GM12878 (cell line): ENCODE measurements around the gene RWDD4. TPM values are rescaled to one million over a fixed set of nuclear protein-coding genes. Genes with fewer than 3 reads are reported as not detected.

ENCODE experiments used
- ATAC-seq: fragments of 200-7000 bp; cut with Tn5 transposase; 3 replicates; pipeline ENCODE4 v1.9.1; 2020; ENCODE audit warnings: mild to moderate bottlenecking, moderate library complexity
- BruUV-seq: library from RNA; stranded (reverse); fragments of 400-500 nt; replicated peaks from 2 replicates; lab custom pipeline; 2021; lab: Mats Ljungman, UMichigan
- CTCF ChIA-PET: fragments of 300-600 bp; sonication (Branson Sonifier 250); formaldehyde crosslinking; extraction: SDS; loops from one replicate; lab custom pipeline; 2021; ENCODE audit warnings: inconsistent platforms; lab: Yijun Ruan, JAX
- POLR2A ChIA-PET: fragments of 350-600 bp; formaldehyde crosslinking; extraction: SDS; loops from one replicate; lab custom pipeline; 2021; ENCODE audit warnings: inconsistent platforms; lab: Charles Lee
- RAD21 ChIA-PET: fragments of 300-600 bp; sonication (Branson Sonifier 250); formaldehyde crosslinking; loops from one replicate; lab custom pipeline; 2023; ENCODE audit warnings: antibody characterized with exemption; ENCODE audit not compliant: unreplicated experiment; lab: Charles Lee
- SMC1A ChIA-PET: fragments of 300-600 bp; sonication (Branson Sonifier 250); formaldehyde crosslinking; loops from one replicate; lab custom pipeline; 2023; ENCODE audit not compliant: unreplicated experiment, uncharacterized antibody; lab: Charles Lee
- DNase-seq: peaks from one replicate; pipeline ENCODE4 v3.0.0-alpha.2; 2011; ENCODE audit warnings: low read depth, low spot score
- FAIRE-seq: peaks from 3 replicates; lab custom pipeline; 2011; peaks lifted over from hg19 to GRCh38; lab: Jason Lieb, UNC
- H2AFZ ChIP-seq: 2 replicates; pipeline ENCODE4 v1.6.0; 2011; ENCODE audit warnings: low read depth, low read length, control low read depth; ENCODE audit not compliant: control insufficient read depth
- H3K27ac ChIP-seq: 2 replicates; pipeline ENCODE4 v1.5.1; 2011; ENCODE audit warnings: control low read depth; ENCODE audit not compliant: control insufficient read depth, insufficient read depth
- H3K27me3 ChIP-seq, 2 experiments: replicated peaks in 1 of 2; 2 replicates each; pipeline versions ENCODE4 v1.6.0 to v1.6.1; 2011; ENCODE audit warnings: low read length in 1 of 2; ENCODE audit not compliant: control insufficient read depth in 2 of 2, insufficient read depth in 2 of 2
- H3K36me3 ChIP-seq, 2 experiments: 2 replicates each; pipeline ENCODE4 v1.5.1; 2011; ENCODE audit warnings: low read length in 1 of 2; ENCODE audit not compliant: control insufficient read depth in 2 of 2, insufficient read depth in 2 of 2
- H3K4me1 ChIP-seq: 2 replicates; pipeline ENCODE4 v1.6.1; 2011; ENCODE audit warnings: mild to moderate bottlenecking, low read length, moderate library complexity, mixed read lengths; ENCODE audit not compliant: control insufficient read depth, insufficient read depth
- H3K4me2 ChIP-seq: 2 replicates; pipeline ENCODE4 v1.6.0; 2011; ENCODE audit warnings: control low read depth; ENCODE audit not compliant: control insufficient read depth, insufficient read depth
- H3K4me3 ChIP-seq: fragments of 200-600 bp; sonication (generic); 2 replicates; pipeline ENCODE4 v1.5.1; 2016
- H3K79me2 ChIP-seq: 2 replicates; pipeline ENCODE4 v1.6.0; 2011; ENCODE audit warnings: low read length; ENCODE audit not compliant: control insufficient read depth, insufficient read depth
- H3K9ac ChIP-seq: 2 replicates; pipeline ENCODE4 v1.8.0; 2011; ENCODE audit warnings: low read length, control low read depth, mixed read lengths; ENCODE audit not compliant: control insufficient read depth, insufficient read depth
- H3K9me3 ChIP-seq: replicated peaks from 3 replicates; pipeline ENCODE4 v1.5.1; 2011; ENCODE audit warnings: mild to moderate bottlenecking, low read length; ENCODE audit not compliant: control insufficient read depth, insufficient read depth
- H4K20me1 ChIP-seq: 2 replicates; pipeline ENCODE4 v1.6.0; 2011; ENCODE audit not compliant: control insufficient read depth, insufficient read depth
- ATF7 ChIP-seq: fragments of 450-650 bp; IDR thresholded peaks from 2 replicates; pipeline ENCODE4 v1.6.1; 2016; ENCODE audit warnings: low read depth, mild to moderate bottlenecking
- BACH1 ChIP-seq: fragments of 450-650 bp; IDR thresholded peaks from 2 replicates; pipeline ENCODE4 v1.6.1; 2017; ENCODE audit warnings: mild to moderate bottlenecking, borderline replicate concordance
- BHLHE40 ChIP-seq, 2 experiments: fragments of 450-650 bp in 1 of 2; IDR thresholded peaks; 2 replicates each; pipeline ENCODE4 v1.6.1; 2011 to 2017; ENCODE audit warnings: low read depth in 2 of 2, borderline replicate concordance in 1 of 2, improper control_type of control experiment in 1 of 2, low read length in 1 of 2, mild to moderate bottlenecking in 1 of 2
- CBX5 ChIP-seq: sonication (generic); IDR thresholded peaks from 2 replicates; pipeline ENCODE4 v1.6.1; 2016; ENCODE audit warnings: low read depth, moderate library complexity, mild to moderate bottlenecking, inconsistent platforms
- CREM ChIP-seq: IDR thresholded peaks from 2 replicates; pipeline ENCODE4 v1.6.1; 2014; ENCODE audit warnings: antibody characterized with exemption, low read depth
- DPF2 ChIP-seq: fragments of 450-650 bp; IDR thresholded peaks from 2 replicates; pipeline ENCODE4 v1.6.1; 2017; ENCODE audit warnings: mild to moderate bottlenecking
- EED ChIP-seq: sonication (generic); IDR thresholded peaks from 2 replicates; pipeline ENCODE4 v1.6.1; 2016; ENCODE audit warnings: antibody characterized with exemption, low read depth
- EGR1 ChIP-seq, 2 experiments: IDR thresholded peaks; 1 replicate in 1 of 2; 2 replicates in 1 of 2; pipeline ENCODE4 v1.6.1; 2011 to 2012; ENCODE audit warnings: low read depth in 2 of 2, low read length in 2 of 2, borderline replicate concordance in 1 of 2, mild to moderate bottlenecking in 1 of 2, moderate library complexity in 1 of 2
- ESRRA ChIP-seq: IDR thresholded peaks from 2 replicates; pipeline ENCODE4 v1.6.1; 2012; ENCODE audit warnings: mild to moderate bottlenecking, low read length, improper control_type of control experiment
- IKZF2 ChIP-seq, 2 experiments: fragments of 450-650 bp; IDR thresholded peaks; 2 replicates each; pipeline ENCODE4 v1.6.1; 2017; ENCODE audit warnings: mild to moderate bottlenecking in 2 of 2, moderate library complexity in 2 of 2
- IRF4 ChIP-seq: IDR thresholded peaks from 2 replicates; pipeline ENCODE4 v1.6.1; 2011; ENCODE audit warnings: low read depth, low read length
- IRF5 ChIP-seq: fragments of 450-650 bp; IDR thresholded peaks from 2 replicates; pipeline ENCODE4 v1.6.1; 2017; ENCODE audit warnings: borderline replicate concordance
- JUND ChIP-seq: IDR thresholded peaks from 2 replicates; pipeline ENCODE4 v1.6.1; 2012; ENCODE audit warnings: low read depth, mild to moderate bottlenecking, low read length, improper control_type of control experiment, moderate library complexity
- NBN ChIP-seq: fragments of 450-650 bp; IDR thresholded peaks from 2 replicates; pipeline ENCODE4 v1.6.1; 2016
- NRF1 ChIP-seq: conservative IDR thresholded peaks from 2 replicates; pipeline ENCODE4 v1.6.1; 2011; ENCODE audit warnings: mild to moderate bottlenecking, low read depth, low read length, improper control_type of control experiment
- RUNX3 ChIP-seq: IDR thresholded peaks from 2 replicates; pipeline ENCODE4 v1.6.1; 2012; ENCODE audit warnings: low read length, inconsistent platforms
- SIX5 ChIP-seq: IDR thresholded peaks from 2 replicates; pipeline ENCODE4 v1.6.1; 2011; ENCODE audit warnings: mild to moderate bottlenecking, low read depth, low read length, moderate library complexity; ENCODE audit not compliant: severe bottlenecking
- SMAD5 ChIP-seq: IDR thresholded peaks from 2 replicates; pipeline ENCODE4 v1.6.1; 2016; ENCODE audit warnings: antibody characterized with exemption, low read depth
- SMC3 ChIP-seq: IDR thresholded peaks from 2 replicates; pipeline ENCODE4 v1.6.1; 2011; ENCODE audit warnings: low read length, improper control_type of control experiment, borderline replicate concordance
- SUPT20H ChIP-seq: IDR thresholded peaks from 2 replicates; pipeline ENCODE4 v1.6.1; 2011; ENCODE audit warnings: low read depth, mild to moderate bottlenecking, low read length, moderate library complexity, borderline replicate concordance; ENCODE audit not compliant: control insufficient read depth
- TARDBP ChIP-seq: IDR thresholded peaks from 2 replicates; pipeline ENCODE4 v1.6.1; 2016; ENCODE audit warnings: borderline replicate concordance
- ZBED1 ChIP-seq: IDR thresholded peaks from 2 replicates; pipeline ENCODE4 v1.6.1; 2016; ENCODE audit warnings: borderline replicate concordance
- WGBS: methylation state at CpG from one replicate; pipeline ENCODE4 v1.1.6; 2016; ENCODE audit warnings: low lambda C conversion rate; ENCODE audit not compliant: insufficient replicate concordance, insufficient coverage; ENCODE audit errors: missing lambda C conversion rate; 5-methylcytosine and 5-hydroxymethylcytosine counted together
- in situ Hi-C: fragments of 300-500 bp; cut with MboI; formaldehyde crosslinking; loops from 9 replicates; pipeline ENCODE4 v1.14.3; 2018; ENCODE audit warnings: mixed read lengths
- intact Hi-C: fragments of 100-400 bp; cut with micrococcal nuclease; formaldehyde crosslinking; loops from one replicate; pipeline ENCODE4 v1.14.2; 2022; ENCODE audit not compliant: unreplicated experiment
- polyA plus RNA-seq, 11 experiments: library from polyadenylated mRNA; depleted of rRNA in 4 of 11; unstranded in 6 of 11; stranded (reverse) in 5 of 11; fragments of >200 nt; fragmentation: Nextera tagmentation in 4 of 11; fragmentation: Illumina TruSeq in 1 of 11; extraction: Ambion mirVana in 4 of 11; extraction: Trizol in 1 of 11; gene quantifications; 1 replicate in 1 of 11; 2 replicates in 10 of 11; pipeline versions ENCODE4 v1.2.1 to v1.2.3, GENCODE V29; 2011 to 2016; ENCODE audit warnings: inconsistent platforms in 2 of 11, missing spikeins in 2 of 11, low read depth in 1 of 11
- total RNA-seq, 4 experiments: library from RNA; depleted of rRNA in 3 of 4; stranded (reverse); fragments of >200 nt in 3 of 4; fragmentation: Illumina TruSeq in 1 of 4; extraction: Trizol in 1 of 4; gene quantifications; 2 replicates each; pipeline versions ENCODE4 v1.2.1 to v1.2.3, GENCODE V29; 2013 to 2021
- TF ChIP-seq, protein P1 (sequence below): fragments of 150-350 bp; IDR thresholded peaks from 2 replicates; pipeline ENCODE4 v1.6.1; 2014; ENCODE audit warnings: mild to moderate bottlenecking, low read depth, low read length

RWDD4 gene
- total and polyA plus RNA-seq, 10 of the 15 experiments (the other 5 are each of a cell fraction or from before 2014, with no cell fraction given) = 11.2 to 37.8 (median 19.9) TPM

GRCh38 chr4:183659029-183659871, at the start of gene RWDD4, which contains the start of gene TRAPPC11 (continued):
- TF ChIP-seq IRF5 (no peak), NBN (peak; percentile 41; the same call in 1 of the 2 replicates), CBX5 (no peak), EGR1 (IDR thresholded peaks at IDR 0.05; ENCODE audit: borderline replicate concordance in 1 of 2, low read depth in 2 of 2, low read length in 2 of 2) (no peak), IRF4 (no peak), BACH1 (peak; percentile 66), ZBED1 (no peak), JUND (no peak), RUNX3 (0 out of 2 replicates have a peak, but pooled peaks have one; percentile 13), BHLHE40 (IDR thresholded peaks at IDR 0.05; ENCODE audit: borderline replicate concordance in 1 of 2, low read depth in 2 of 2, low read length in 1 of 2) (0 out of 4 replicates have a peak, but pooled peaks of 1 of the 2 experiments have one; percentile 1), ESRRA (no peak), SMAD5 (no peak)

GRCh38 chr4:183702492-183702891, 43.5 kb upstream of the RWDD4 start:
- Histone ChIP-seq H3K36me3 (peaks cover 6 to 25% of the 10 kb centered on the region in 2 experiments), H3K79me2 (no peaks in the 10 kb centered on the region), H3K4me2 (no peak overlapping the region), H4K20me1 (no peaks in the 10 kb centered on the region), H3K27ac (no peak overlapping the region), H3K4me3 (no peak overlapping the region), H2AFZ (no peak overlapping the region), H3K27me3 (no peaks in the 10 kb centered on the region), H3K9me3 (no peaks in the 10 kb centered on the region), H3K9ac (no peak overlapping the region), H3K4me1 (no peaks in the 10 kb centered on the region)
- in situ Hi-C loops = no loop called here
- no peak for ATAC-seq
- no TSS peak for BruUV-seq
- FAIRE-seq = no peak
- ChIA-PET RAD21 (no interaction called here), POLR2A (no interaction called here), CTCF (no interaction called here), SMC1A (interaction anchor here (2.0 kb wide), 1 partner anchor 11 kb away, joined by 7 read pairs; no protein-coding TSS in a partner anchor)
- intact Hi-C loops = no loop called here
- WGBS = 86% methylated on average over 1 of the region's 1 CpG
- no peak for DNase-seq
- TF ChIP-seq ATF7 (no peak), IKZF2 (IDR thresholded peaks at IDR 0.05) (no peak), CREM (no peak), BHLHE40 (IDR thresholded peaks at IDR 0.05; ENCODE audit: borderline replicate concordance in 1 of 2, low read depth in 2 of 2, low read length in 1 of 2) (no peak), NRF1 (no peak), TARDBP (no peak), RUNX3 (no peak), SIX5 (no peak), SUPT20H (no peak), DPF2 (no peak), EED (no peak), SMC3 (no peak)
- TF ChIP-seq, protein P1, sequence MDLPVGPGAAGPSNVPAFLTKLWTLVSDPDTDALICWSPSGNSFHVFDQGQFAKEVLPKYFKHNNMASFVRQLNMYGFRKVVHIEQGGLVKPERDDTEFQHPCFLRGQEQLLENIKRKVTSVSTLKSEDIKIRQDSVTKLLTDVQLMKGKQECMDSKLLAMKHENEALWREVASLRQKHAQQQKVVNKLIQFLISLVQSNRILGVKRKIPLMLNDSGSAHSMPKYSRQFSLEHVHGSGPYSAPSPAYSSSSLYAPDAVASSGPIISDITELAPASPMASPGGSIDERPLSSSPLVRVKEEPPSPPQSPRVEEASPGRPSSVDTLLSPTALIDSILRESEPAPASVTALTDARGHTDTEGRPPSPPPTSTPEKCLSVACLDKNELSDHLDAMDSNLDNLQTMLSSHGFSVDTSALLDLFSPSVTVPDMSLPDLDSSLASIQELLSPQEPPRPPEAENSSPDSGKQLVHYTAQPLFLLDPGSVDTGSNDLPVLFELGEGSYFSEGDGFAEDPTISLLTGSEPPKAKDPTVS = no peak
